H9 (cell line): Measurements from ENCODE around the gene TENT5C. TPM values are rescaled to one million over a fixed set of nuclear protein-coding genes. Genes with fewer than 3 reads are reported as not detected.

ENCODE experiments used
- DNase-seq: peaks from one replicate; pipeline ENCODE4 v3.0.0-alpha.2; 2017
- H2AFZ ChIP-seq: one replicate; pipeline ENCODE4 v1.6.1; 2013; ENCODE audit warnings: mild to moderate bottlenecking, low read length, control low read depth, moderate library complexity
- H2AK5ac ChIP-seq: 2 replicates; pipeline ENCODE4 v1.6.1; 2013; ENCODE audit warnings: low read length, control low read depth, mixed read lengths; ENCODE audit not compliant: insufficient read length
- H2BK120ac ChIP-seq: one replicate; pipeline ENCODE4 v1.6.1; 2013; ENCODE audit warnings: low read depth, mild to moderate bottlenecking, low read length, control low read depth, inconsistent platforms; ENCODE audit not compliant: poor library complexity, severe bottlenecking
- H2BK12ac ChIP-seq: 2 replicates; pipeline ENCODE4 v1.6.1; 2013; ENCODE audit warnings: low read length, control low read depth, mixed read lengths, low read depth; ENCODE audit not compliant: insufficient read length
- H2BK15ac ChIP-seq: 2 replicates; pipeline ENCODE4 v1.6.1; 2013; ENCODE audit warnings: low read depth, low read length, control low read depth
- H2BK20ac ChIP-seq: one replicate; pipeline ENCODE4 v1.6.1; 2013; ENCODE audit warnings: low read depth, mild to moderate bottlenecking, low read length, control low read depth, inconsistent platforms; ENCODE audit not compliant: poor library complexity, severe bottlenecking
- H2BK5ac ChIP-seq: 2 replicates; pipeline ENCODE4 v1.6.1; 2013; ENCODE audit warnings: low read length, control low read depth, mixed read lengths; ENCODE audit not compliant: insufficient read length
- H3K14ac ChIP-seq: 2 replicates; pipeline ENCODE4 v1.6.1; 2013; ENCODE audit warnings: low read length, control low read depth; ENCODE audit not compliant: insufficient read depth
- H3K18ac ChIP-seq: 2 replicates; pipeline ENCODE4 v1.6.1; 2013; ENCODE audit warnings: low read depth, mild to moderate bottlenecking, mixed read lengths, low read length, control low read depth; ENCODE audit not compliant: insufficient read length
- H3K23ac ChIP-seq: 2 replicates; pipeline ENCODE4 v1.6.1; 2013; ENCODE audit warnings: low read length, control low read depth, mixed read lengths, low read depth; ENCODE audit not compliant: insufficient read length
- H3K23me2 ChIP-seq: 2 replicates; pipeline ENCODE4 v1.6.1; 2013; ENCODE audit warnings: low read depth, mild to moderate bottlenecking, mixed read lengths, low read length, control low read depth; ENCODE audit not compliant: insufficient read length, poor library complexity, severe bottlenecking
- H3K27ac ChIP-seq: 2 replicates; pipeline ENCODE4 v1.5.1; 2013; ENCODE audit warnings: low read length, control low read depth, mixed read lengths, low read depth; ENCODE audit not compliant: insufficient read length
- H3K27me3 ChIP-seq: 2 replicates; pipeline ENCODE4 v1.6.1; 2013; ENCODE audit warnings: low read length, control low read depth, inconsistent platforms; ENCODE audit not compliant: insufficient read depth
- H3K4ac ChIP-seq: 2 replicates; pipeline ENCODE4 v1.6.1; 2013; ENCODE audit warnings: low read depth, mild to moderate bottlenecking, control low read depth, inconsistent platforms, low read length, moderate library complexity
- H3K4me1 ChIP-seq: 2 replicates; pipeline ENCODE4 v1.6.1; 2013; ENCODE audit warnings: low read length, control low read depth, inconsistent platforms; ENCODE audit not compliant: insufficient read depth
- H3K4me2 ChIP-seq: 2 replicates; pipeline ENCODE4 v1.6.1; 2013; ENCODE audit warnings: low read length, control low read depth, mixed read lengths; ENCODE audit not compliant: insufficient read length, insufficient read depth
- H3K56ac ChIP-seq: 2 replicates; pipeline ENCODE4 v1.6.1; 2013; ENCODE audit warnings: low read depth, mild to moderate bottlenecking, mixed read lengths, low read length, control low read depth; ENCODE audit not compliant: insufficient read length
- H3K79me1 ChIP-seq: 2 replicates; pipeline ENCODE4 v1.6.1; 2013; ENCODE audit warnings: low read depth, mild to moderate bottlenecking, moderate library complexity, low read length, control low read depth, inconsistent platforms; ENCODE audit not compliant: insufficient read depth, poor library complexity, severe bottlenecking
- H3K79me2 ChIP-seq: 2 replicates; pipeline ENCODE4 v1.6.1; 2013; ENCODE audit warnings: low read length, control low read depth, inconsistent platforms; ENCODE audit not compliant: insufficient read depth
- H3K9ac ChIP-seq: 2 replicates; pipeline ENCODE4 v1.6.1; 2013; ENCODE audit warnings: low read length, control low read depth, mixed read lengths; ENCODE audit not compliant: insufficient read length; ENCODE audit errors: extremely low read depth
- H3K9me3 ChIP-seq: one replicate; pipeline ENCODE4 v1.6.1; 2013; ENCODE audit warnings: low read depth, low read length, inconsistent platforms; ENCODE audit not compliant: control insufficient read depth
- H3T11ph ChIP-seq: one replicate; pipeline ENCODE4 v1.6.1; 2013; ENCODE audit warnings: mild to moderate bottlenecking, low read length, control low read depth, inconsistent platforms
- H4K20me1 ChIP-seq: one replicate; pipeline ENCODE4 v1.6.1; 2013; ENCODE audit not compliant: control insufficient read depth, insufficient read length, insufficient read depth
- H4K5ac ChIP-seq: 2 replicates; pipeline ENCODE4 v1.6.1; 2013; ENCODE audit warnings: low read depth, mild to moderate bottlenecking, mixed read lengths, low read length, control low read depth; ENCODE audit not compliant: insufficient read length
- H4K8ac ChIP-seq: replicated peaks from 2 replicates; pipeline ENCODE4 v1.6.1; 2013; ENCODE audit warnings: low read length, control low read depth, mixed read lengths, low read depth; ENCODE audit not compliant: insufficient read length
- H4K91ac ChIP-seq: 2 replicates; pipeline ENCODE4 v1.6.1; 2013; ENCODE audit warnings: low read depth, mild to moderate bottlenecking, moderate library complexity, mixed read lengths, low read length, control low read depth; ENCODE audit not compliant: insufficient read length
- H3K27ac Mint-ChIP-seq, 3 experiments: 2 replicates in 2 of 3; 3 replicates in 1 of 3; pipeline ENCODE4 v1.8.0; 2020 to 2021; ENCODE audit warnings: mixed read lengths in 3 of 3, mild to moderate bottlenecking in 1 of 3, moderate library complexity in 1 of 3
- H3K27me3 Mint-ChIP-seq: 2 replicates; pipeline ENCODE4 v1.8.0; 2021; ENCODE audit warnings: low read depth, mild to moderate bottlenecking, moderate library complexity, mixed read lengths
- H3K36me3 Mint-ChIP-seq, 3 experiments: 2 replicates in 2 of 3; 3 replicates in 1 of 3; pipeline ENCODE4 v1.8.0; 2020 to 2021; ENCODE audit warnings: low read depth in 3 of 3, mixed read lengths in 3 of 3; ENCODE audit not compliant: insufficient read depth in 1 of 3
- H3K4me1 Mint-ChIP-seq, 2 experiments: 2 replicates each; pipeline ENCODE4 v1.8.0; 2020; ENCODE audit warnings: mixed read lengths in 2 of 2
- H3K4me3 Mint-ChIP-seq, 2 experiments: 2 replicates in 1 of 2; 3 replicates in 1 of 2; pipeline ENCODE4 v1.8.0; 2020 to 2021; ENCODE audit warnings: mild to moderate bottlenecking in 2 of 2, mixed read lengths in 2 of 2, moderate library complexity in 1 of 2
- H3K9me3 Mint-ChIP-seq, 2 experiments: 2 replicates in 1 of 2; 3 replicates in 1 of 2; pipeline ENCODE4 v1.8.0; 2020; ENCODE audit warnings: mild to moderate bottlenecking in 2 of 2, mixed read lengths in 2 of 2, moderate library complexity in 1 of 2
- CTCF ChIP-seq: fragments of 200-600 bp; sonication (generic); conservative IDR thresholded peaks from 3 replicates; pipeline ENCODE4 v1.8.0; 2021; ENCODE audit warnings: antibody characterized with exemption, mild to moderate bottlenecking
- WGBS: extraction: QIAGEN DNeasy Blood & Tissue Kit; methylation state at CpG from one replicate; pipeline ENCODE4 v1.1.7; 2013; ENCODE audit warnings: missing lambda C conversion rate, low lambda C conversion rate, mixed read lengths; ENCODE audit not compliant: insufficient read length; ENCODE audit errors: extremely low coverage; 5-methylcytosine and 5-hydroxymethylcytosine counted together
- total RNA-seq: library from RNA; stranded (reverse); gene quantifications from 2 replicates; pipeline ENCODE4 v1.2.1, GENCODE V29; 2021

The TENT5C gene
- total RNA-seq, 1 experiment from 2014 or later = 0.37 TPM

DNA sequence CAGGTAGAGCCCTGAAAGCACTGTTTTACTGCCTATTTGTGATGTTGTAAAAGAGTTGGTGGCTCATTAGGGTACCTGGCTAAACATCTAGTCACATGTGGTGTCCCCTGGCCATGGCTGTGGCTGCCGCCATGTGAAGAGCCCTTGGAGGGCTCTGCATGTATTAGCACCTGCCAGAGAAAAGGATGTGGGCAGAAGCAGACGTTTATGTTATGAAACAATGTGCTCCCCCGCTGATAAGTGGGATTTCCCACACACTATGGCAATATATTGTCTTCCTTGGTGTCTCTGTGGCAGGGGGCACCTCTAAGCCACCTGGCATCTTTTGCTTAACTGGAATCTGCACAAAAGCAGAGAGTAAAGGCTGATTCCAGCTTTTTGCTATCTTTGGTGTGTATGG, 9.6 kb downstream of the TENT5C start:
- Mint-ChIP-seq H3K27ac (no peak overlapping the region), H3K4me3 (no peak overlapping the region; a peak in 1 of 5 replicates), H3K36me3 (no peaks in the 10 kb centered on the region), H3K4me1 (peaks cover 9 to 12% of the 10 kb centered on the region in 2 experiments), H3K27me3 (peaks cover 56% of the 10 kb centered on the region), H3K9me3 (no peaks in the 10 kb centered on the region)
- no peak for DNase-seq
- H4K20me1 ChIP-seq = no peaks in the 10 kb centered on the region
- no peak overlapping the region for H2BK15ac ChIP-seq
- H3T11ph ChIP-seq = no peak overlapping the region
- no peak overlapping the region for H3K14ac ChIP-seq
- no peak overlapping the region for H4K91ac ChIP-seq
- no peak overlapping the region for H2BK20ac ChIP-seq
- H3K79me2 ChIP-seq = no peaks in the 10 kb centered on the region
- H3K27ac ChIP-seq = no peak overlapping the region
- no peak overlapping the region for H4K8ac ChIP-seq
- no peaks in the 10 kb centered on the region for H3K23me2 ChIP-seq
- no peak overlapping the region for H2AFZ ChIP-seq
- no peak overlapping the region for H2BK12ac ChIP-seq
- no peaks in the 10 kb centered on the region for H3K79me1 ChIP-seq
- H2BK5ac ChIP-seq = no peak overlapping the region
- no peak overlapping the region for H3K4me2 ChIP-seq
- H3K9me3 ChIP-seq = no peaks in the 10 kb centered on the region
- no peak overlapping the region for H3K4ac ChIP-seq
- no peak overlapping the region for H3K18ac ChIP-seq
- no peaks in the 10 kb centered on the region; the same call in 1 of the 2 replicates for H3K27me3 ChIP-seq
- H2AK5ac ChIP-seq = no peak overlapping the region
- no peak overlapping the region for H3K23ac ChIP-seq
- H3K4me1 ChIP-seq = no peaks in the 10 kb centered on the region
- H3K56ac ChIP-seq = no peak overlapping the region
- no peak overlapping the region for H2BK120ac ChIP-seq
- no CpG with 5 or more reads among the region's 3 CpGs for WGBS
- no peak for TF ChIP-seq CTCF
- H3K9ac ChIP-seq = no peak overlapping the region
- no peak overlapping the region for H4K5ac ChIP-seq
